ENCODE data around the gene HBZ. TPM values are rescaled to one million over a fixed set of nuclear protein-coding genes. Genes with fewer than 3 reads are reported as not detected.
"Not testable (repeated sequence)": the region's sequence is repeated elsewhere in the genome, so short reads cannot be mapped to it uniquely, and the experiment has no call there.

The HBZ gene
- total and polyA plus RNA-seq, 9 donors, result 0.93 to 16.3 (median 7.2) TPM

DNA sequence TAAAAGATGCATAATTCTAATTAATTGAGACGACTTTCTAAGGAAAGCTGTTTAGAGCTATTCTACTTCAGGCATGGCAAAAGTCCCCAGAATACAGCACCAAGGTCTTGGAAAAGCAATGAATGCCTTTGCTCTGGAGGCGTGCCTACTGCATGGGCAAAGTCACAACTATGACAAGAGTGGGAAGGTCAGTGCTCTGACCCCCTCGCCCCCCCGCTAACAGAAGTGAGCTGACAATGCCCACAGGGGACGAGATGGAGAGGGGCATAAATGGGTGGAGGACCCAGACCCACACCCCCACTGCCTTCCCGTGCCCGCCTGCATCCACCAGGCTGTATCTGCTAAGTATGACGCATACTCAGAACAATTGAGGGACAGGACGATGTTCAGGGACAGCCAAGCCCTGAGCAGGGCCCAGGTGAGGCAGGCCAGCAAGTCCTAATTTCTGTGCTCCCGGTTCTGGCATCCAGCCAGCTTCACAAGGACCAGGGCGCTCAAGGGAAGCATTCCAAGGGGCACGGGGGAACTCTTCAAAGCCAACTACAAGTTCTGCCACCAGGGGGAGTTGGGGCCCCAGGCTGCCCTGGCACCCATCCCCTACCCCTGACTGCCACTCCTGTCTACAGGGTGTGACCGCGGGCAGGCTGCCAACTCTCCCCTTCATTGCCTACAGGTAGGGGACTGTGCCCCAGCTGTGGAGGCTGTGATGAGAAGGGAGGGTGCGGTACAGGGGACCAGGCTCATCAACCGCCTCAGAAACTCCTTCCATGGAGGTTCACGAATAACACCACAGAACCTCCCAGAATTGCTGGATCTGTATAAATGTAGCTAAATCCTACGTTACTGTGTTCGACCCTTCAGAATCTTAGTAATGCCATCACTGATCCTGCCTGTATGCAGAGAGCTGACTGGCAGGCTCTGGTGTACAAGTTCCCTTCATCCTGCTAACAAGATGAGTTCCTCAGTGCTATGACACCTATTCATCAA is 34.8 kb upstream of the HBZ start:
- peaks cover 42% of the 10 kb centered on the region for H3K36me3 ChIP-seq (ENCODE audit: control insufficient read depth, insufficient read depth, low read length)
- no peak overlapping the region for H3K4me3 ChIP-seq (ENCODE audit: low read length)
- H3K4me1 ChIP-seq (ENCODE audit: control insufficient read depth, insufficient read depth, low read length), result no peaks in the 10 kb centered on the region
- H3K9me3 ChIP-seq (replicated peaks; ENCODE audit: control insufficient read depth, low read depth, low read length), result no peaks in the 10 kb centered on the region
- no peak overlapping the region for H3K27ac ChIP-seq (ENCODE audit: low read length)
- H3K27me3 ChIP-seq (ENCODE audit: control insufficient read depth, insufficient read depth, low read length), result no peaks in the 10 kb centered on the region
- 53% methylated on average over 11 of the region's 19 CpGs for WGBS (ENCODE audit: insufficient coverage)
- no peak for DNase-seq

DNA sequence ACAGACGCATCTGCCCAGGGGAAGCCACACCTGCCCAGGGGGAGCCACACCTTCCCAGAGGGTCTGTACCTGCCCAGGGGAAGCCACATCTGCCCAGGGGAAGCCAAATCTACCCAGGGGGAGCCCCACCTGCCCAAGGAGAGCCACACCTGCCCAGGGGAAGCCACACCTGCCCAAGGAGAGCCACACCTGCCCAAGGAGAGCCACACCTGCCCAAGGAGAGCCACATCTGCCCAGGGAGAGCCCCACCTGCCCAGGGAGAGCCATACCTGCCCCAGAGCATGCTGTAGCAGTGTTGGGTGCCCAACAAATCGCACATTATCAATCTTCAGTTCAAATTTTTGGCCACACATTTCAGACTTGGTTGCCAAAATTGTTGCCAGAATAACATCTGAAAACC is 33.6 kb upstream of the HBZ start:
- H3K27me3 ChIP-seq (ENCODE audit: control insufficient read depth, insufficient read depth, low read length), result no peaks in the 10 kb centered on the region
- peaks cover 42% of the 10 kb centered on the region for H3K36me3 ChIP-seq (ENCODE audit: control insufficient read depth, insufficient read depth, low read length)
- 86% methylated on average over 1 of the region's 2 CpGs for WGBS (ENCODE audit: insufficient coverage)
- no peak overlapping the region for H3K4me3 ChIP-seq (ENCODE audit: low read length)
- no peak for DNase-seq
- no peaks in the 10 kb centered on the region for H3K4me1 ChIP-seq (ENCODE audit: control insufficient read depth, insufficient read depth, low read length)
- no peak overlapping the region for H3K27ac ChIP-seq (ENCODE audit: low read length)
- no peaks in the 10 kb centered on the region for H3K9me3 ChIP-seq (replicated peaks; ENCODE audit: control insufficient read depth, low read depth, low read length)

DNA sequence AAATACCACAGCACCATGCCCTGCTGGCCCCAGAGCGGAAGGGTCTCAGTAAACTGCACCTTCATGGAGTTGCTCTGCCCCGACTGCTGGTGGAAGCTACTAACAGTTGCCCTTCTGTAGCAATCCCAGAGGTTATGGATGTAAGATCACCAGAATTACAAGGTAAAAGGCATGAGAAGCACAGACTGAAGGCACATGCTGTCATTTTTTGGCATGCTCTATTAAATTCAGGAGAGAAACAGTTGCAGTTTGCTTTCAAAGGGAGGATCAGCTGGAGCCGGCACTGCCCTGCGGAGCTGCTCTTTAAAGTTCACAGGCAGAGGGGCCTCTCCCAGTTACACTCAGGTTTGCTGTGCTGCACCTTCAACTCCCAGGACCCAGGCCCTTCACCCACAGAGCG is 33.1 kb upstream of the HBZ start:
- Histone ChIP-seq H3K36me3 (ENCODE audit: control insufficient read depth, insufficient read depth, low read length) (peaks cover 41% of the 10 kb centered on the region), H3K4me1 (ENCODE audit: control insufficient read depth, insufficient read depth, low read length) (no peaks in the 10 kb centered on the region), H3K27ac (ENCODE audit: low read length) (no peak overlapping the region), H3K27me3 (ENCODE audit: control insufficient read depth, insufficient read depth, low read length) (no peaks in the 10 kb centered on the region), H3K9me3 (replicated peaks; ENCODE audit: control insufficient read depth, low read depth, low read length) (no peaks in the 10 kb centered on the region), H3K4me3 (ENCODE audit: low read length) (no peak overlapping the region)
- 81% methylated on average over 3 of the region's 5 CpGs for WGBS (ENCODE audit: insufficient coverage)
- no peak for DNase-seq

DNA sequence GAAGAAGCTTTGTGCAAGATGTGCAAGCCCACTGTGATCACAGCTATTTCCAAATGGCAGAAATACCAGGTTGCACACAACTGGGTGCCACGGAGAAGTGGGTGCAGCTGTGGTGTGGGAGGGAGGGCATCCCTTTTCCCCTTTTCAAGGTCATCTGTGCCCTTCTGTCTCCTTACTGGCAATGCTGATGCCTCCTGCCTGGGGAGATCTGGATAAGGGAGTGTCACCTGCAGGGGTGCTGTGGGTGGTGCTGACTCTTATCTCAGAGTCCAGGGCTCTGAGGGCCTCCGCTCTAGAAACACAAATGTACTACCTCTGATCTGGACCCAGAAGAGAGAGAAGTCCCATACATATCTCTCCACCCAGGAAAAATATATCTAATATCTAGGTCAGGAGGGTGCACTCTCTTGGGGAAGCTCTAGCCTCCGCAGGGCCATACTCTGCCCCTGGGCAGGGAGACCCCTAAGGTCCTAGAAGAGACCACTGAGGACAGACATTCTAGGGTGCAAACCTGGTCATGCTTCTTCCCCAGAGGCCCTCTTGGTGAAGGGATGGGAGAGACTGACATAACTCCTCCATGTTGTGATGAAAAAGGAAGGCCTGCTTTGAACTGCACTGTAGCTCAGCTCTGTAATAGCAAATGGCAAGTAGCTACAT is 32.5 kb upstream of the HBZ start:
- Histone ChIP-seq H3K27me3 (ENCODE audit: control insufficient read depth, insufficient read depth, low read length) (no peaks in the 10 kb centered on the region), H3K4me3 (ENCODE audit: low read length) (no peak overlapping the region), H3K36me3 (ENCODE audit: control insufficient read depth, insufficient read depth, low read length) (peaks cover 42% of the 10 kb centered on the region), H3K27ac (ENCODE audit: low read length) (no peak overlapping the region), H3K4me1 (ENCODE audit: control insufficient read depth, insufficient read depth, low read length) (no peaks in the 10 kb centered on the region), H3K9me3 (replicated peaks; ENCODE audit: control insufficient read depth, low read depth, low read length) (no peaks in the 10 kb centered on the region)
- no peak for DNase-seq
- 100% methylated on average over 1 of the region's 3 CpGs for WGBS (ENCODE audit: insufficient coverage)

DNA sequence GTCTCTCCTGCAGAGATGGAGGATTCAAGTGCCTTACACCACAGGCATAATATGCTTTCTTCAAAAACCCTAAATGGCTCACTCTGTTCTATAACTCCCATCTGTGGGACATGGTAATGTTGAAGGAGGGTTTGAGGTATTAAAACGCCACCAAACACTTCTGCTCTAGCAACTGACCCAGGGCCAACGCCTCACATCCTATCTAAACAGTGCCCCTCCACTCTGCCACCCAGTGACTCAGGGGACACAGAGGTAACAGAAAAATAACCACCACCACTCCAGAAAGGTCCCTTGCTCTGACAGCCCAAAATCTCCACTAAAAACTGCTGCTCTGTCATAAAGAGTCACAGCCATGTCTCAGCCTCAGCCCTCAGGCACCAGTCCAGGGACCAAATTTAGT is 31.7 kb upstream of the HBZ start:
- DNase-seq, result no peak
- H3K27me3 ChIP-seq (ENCODE audit: control insufficient read depth, insufficient read depth, low read length), result no peaks in the 10 kb centered on the region
- peaks cover 45% of the 10 kb centered on the region for H3K36me3 ChIP-seq (ENCODE audit: control insufficient read depth, insufficient read depth, low read length)
- no peaks in the 10 kb centered on the region for H3K4me1 ChIP-seq (ENCODE audit: control insufficient read depth, insufficient read depth, low read length)
- H3K9me3 ChIP-seq (replicated peaks; ENCODE audit: control insufficient read depth, low read depth, low read length), result no peaks in the 10 kb centered on the region
- H3K4me3 ChIP-seq (ENCODE audit: low read length), result no peak overlapping the region
- no peak overlapping the region for H3K27ac ChIP-seq (ENCODE audit: low read length)
- WGBS (ENCODE audit: insufficient coverage), result no CpG with 5 or more reads among the region's 2 CpGs

DNA sequence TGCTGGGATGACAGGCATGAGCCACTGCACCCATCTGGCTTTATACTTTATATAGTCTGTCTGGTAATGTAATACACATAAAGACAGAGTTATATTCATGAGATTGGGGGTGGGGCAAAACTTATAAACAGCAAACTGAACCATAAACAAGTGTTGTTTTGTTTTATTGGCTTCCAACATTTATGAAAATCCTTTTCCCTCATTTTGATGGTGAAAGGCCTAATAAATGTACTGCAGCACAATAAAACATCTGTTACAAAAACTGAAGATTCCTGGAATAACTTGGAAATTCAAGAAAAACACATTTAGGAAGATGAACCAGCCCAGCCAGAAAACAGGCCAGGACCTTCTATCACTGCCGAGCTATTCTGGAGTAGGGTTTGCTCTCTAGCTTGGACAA is 30.1 kb upstream of the HBZ start:
- peaks cover 38% of the 10 kb centered on the region for H3K36me3 ChIP-seq (ENCODE audit: control insufficient read depth, insufficient read depth, low read length)
- H3K27ac ChIP-seq (ENCODE audit: low read length), result no peak overlapping the region
- H3K27me3 ChIP-seq (ENCODE audit: control insufficient read depth, insufficient read depth, low read length), result no peaks in the 10 kb centered on the region
- no peak overlapping the region for H3K4me3 ChIP-seq (ENCODE audit: low read length)
- H3K4me1 ChIP-seq (ENCODE audit: control insufficient read depth, insufficient read depth, low read length), result no peaks in the 10 kb centered on the region
- peak; percentile 60 for DNase-seq
- no peaks in the 10 kb centered on the region for H3K9me3 ChIP-seq (replicated peaks; ENCODE audit: control insufficient read depth, low read depth, low read length)
- no CpG with 5 or more reads among the region's 1 CpG for WGBS (ENCODE audit: insufficient coverage)

DNA sequence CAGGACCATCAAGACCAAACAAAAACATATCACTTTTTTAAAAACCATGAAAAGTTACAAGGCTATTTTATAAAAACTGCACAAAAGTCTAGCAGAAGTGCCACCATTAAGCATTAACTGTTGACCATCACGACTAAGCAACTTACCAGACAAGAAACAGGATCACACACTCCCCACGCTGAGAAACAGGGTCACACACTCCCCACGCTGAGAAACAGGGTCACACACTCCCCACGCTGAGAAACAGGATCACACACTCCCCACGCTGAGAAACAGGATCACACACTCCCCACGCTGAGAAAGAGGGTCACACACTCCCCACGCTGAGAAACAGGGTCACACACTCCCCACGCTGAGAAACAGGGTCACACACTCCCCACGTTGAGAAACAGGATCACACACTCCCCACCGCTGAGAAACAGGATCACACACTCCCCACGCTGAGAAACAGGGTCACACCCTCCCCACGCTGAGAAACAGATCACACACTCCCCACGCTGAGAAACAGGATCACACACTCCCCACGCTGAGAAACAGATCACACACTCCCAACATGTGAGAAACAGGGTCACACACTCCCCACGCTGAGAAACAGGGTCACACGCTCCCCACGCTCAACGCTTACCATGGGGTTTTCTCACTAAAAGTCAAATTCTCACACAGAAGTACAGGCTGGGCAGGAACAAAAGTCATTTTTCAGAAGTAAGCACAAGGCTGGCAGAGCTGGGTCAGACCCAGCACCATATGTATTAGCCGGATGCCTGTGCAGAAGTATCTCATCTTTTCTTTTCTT is 28.7 kb upstream of the HBZ start:
- not testable (repeated sequence) for H3K4me1 ChIP-seq (ENCODE audit: control insufficient read depth, insufficient read depth, low read length); DNase-seq; H3K9me3 ChIP-seq (replicated peaks; ENCODE audit: control insufficient read depth, low read depth, low read length); H3K27me3 ChIP-seq (ENCODE audit: control insufficient read depth, insufficient read depth, low read length); H3K27ac ChIP-seq (ENCODE audit: low read length); H3K4me3 ChIP-seq (ENCODE audit: low read length)
- 87% methylated on average over 8 of the region's 19 CpGs for WGBS (ENCODE audit: insufficient coverage)
- H3K36me3 ChIP-seq (ENCODE audit: control insufficient read depth, insufficient read depth, low read length), result peaks cover 34% of the 10 kb centered on the region

DNA sequence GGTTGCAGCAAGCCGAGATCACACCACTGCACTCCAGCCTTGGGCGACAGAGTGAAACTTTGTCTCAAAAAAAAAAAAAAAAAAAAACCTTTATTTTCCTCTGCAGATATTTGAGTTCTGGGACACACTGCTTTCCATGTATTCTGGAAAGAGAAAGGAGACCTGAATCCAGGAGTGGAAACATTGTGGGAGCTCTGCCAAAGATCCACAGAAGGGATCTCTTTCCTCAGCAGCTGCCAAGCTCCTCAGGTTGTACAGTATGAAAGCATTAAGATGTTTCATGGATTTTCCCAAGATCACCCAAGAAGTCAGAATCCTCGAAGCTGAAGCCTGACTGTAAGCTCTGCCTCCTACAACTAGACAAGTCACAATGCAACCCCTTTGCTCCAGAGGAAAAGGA is 27.4 kb upstream of the HBZ start:
- no peak overlapping the region for H3K27ac ChIP-seq (ENCODE audit: low read length)
- WGBS (ENCODE audit: insufficient coverage), result 33% methylated on average over 1 of the region's 3 CpGs
- H3K36me3 ChIP-seq (ENCODE audit: control insufficient read depth, insufficient read depth, low read length), result peaks cover 35% of the 10 kb centered on the region
- H3K27me3 ChIP-seq (ENCODE audit: control insufficient read depth, insufficient read depth, low read length), result no peaks in the 10 kb centered on the region
- no peaks in the 10 kb centered on the region for H3K9me3 ChIP-seq (replicated peaks; ENCODE audit: control insufficient read depth, low read depth, low read length)
- H3K4me1 ChIP-seq (ENCODE audit: control insufficient read depth, insufficient read depth, low read length), result no peaks in the 10 kb centered on the region
- H3K4me3 ChIP-seq (ENCODE audit: low read length), result no peak overlapping the region
- DNase-seq, result peak; percentile 85

DNA sequence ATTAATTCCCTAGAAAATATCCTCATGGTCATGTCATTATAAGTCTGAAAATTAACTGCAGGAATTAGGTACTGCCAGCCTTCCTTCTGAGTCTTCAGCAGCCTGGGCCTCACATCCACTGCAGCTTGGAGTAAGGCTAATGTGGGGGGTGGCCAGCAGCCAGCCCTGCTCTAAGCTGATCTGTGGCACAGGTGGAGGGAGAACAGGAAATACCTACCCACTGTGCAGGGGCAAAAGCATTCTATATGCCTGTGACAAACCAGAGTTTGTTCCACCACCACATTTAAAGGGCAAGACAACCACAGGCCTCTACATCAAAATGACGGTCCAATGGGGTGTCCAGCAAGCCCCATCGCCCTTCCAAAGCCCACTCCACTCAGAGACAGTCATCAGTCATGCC is 23.4 kb upstream of the HBZ start:
- Histone ChIP-seq H3K36me3 (ENCODE audit: control insufficient read depth, insufficient read depth, low read length) (peaks cover 15% of the 10 kb centered on the region), H3K4me1 (ENCODE audit: control insufficient read depth, insufficient read depth, low read length) (no peaks in the 10 kb centered on the region), H3K27ac (ENCODE audit: low read length) (no peak overlapping the region), H3K4me3 (ENCODE audit: low read length) (no peak overlapping the region), H3K27me3 (ENCODE audit: control insufficient read depth, insufficient read depth, low read length) (no peaks in the 10 kb centered on the region), H3K9me3 (replicated peaks; ENCODE audit: control insufficient read depth, low read depth, low read length) (no peaks in the 10 kb centered on the region)
- 100% methylated on average over 1 of the region's 2 CpGs for WGBS (ENCODE audit: insufficient coverage)
- no peak for DNase-seq

Data from muscle of leg (tissue), 11 donors.